ENCODE data around the gene BIVM. TPM values are rescaled to one million over a fixed set of nuclear protein-coding genes. Genes with fewer than 3 reads are reported as not detected.
"Not testable (repeated sequence)": the region's sequence is repeated elsewhere in the genome, so short reads cannot be mapped to it uniquely, and the experiment has no call there.

The BIVM gene
- total RNA-seq, 1 donor from 2014 or later, result 31.0 TPM

GRCh38 chr13:102779436-102780159, 19.3 kb upstream of the BIVM start:
- DNase-seq (no peak), ATAC-seq (ENCODE audit: poor library complexity) (no peak)
- intact Hi-C loops (cut with DNase I), result loop anchor here (10.0 kb wide), 1 partner anchor 65 kb away; the partner anchor contains the start of gene ERCC5

GRCh38 chr13:102780656-102781055, 18.3 kb upstream of the BIVM start:
- intact Hi-C loops (cut with DNase I), result not testable (repeated sequence)

GRCh38 chr13:102781591-102781990, 17.3 kb upstream of the BIVM start:
- intact Hi-C loops (cut with DNase I), result no loop called here
- DNase-seq (no peak), ATAC-seq (ENCODE audit: poor library complexity) (no peak)

More at GRCh38 chr13:102780656-102781055, 18.3 kb upstream of the BIVM start:
- not testable (repeated sequence) for DNase-seq; ATAC-seq (ENCODE audit: poor library complexity)

- peak; percentile 93 for ATAC-seq (ENCODE audit: poor library complexity)
- intact Hi-C loops (cut with DNase I), result no loop called here
Observed at GRCh38 chr13:102784483-102784882, 14.4 kb upstream of the BIVM start.

GRCh38 chr13:102788683-102789082, 10.2 kb upstream of the BIVM start:
- ATAC-seq (ENCODE audit: poor library complexity), result no peak
- DNase-seq, result no peak
- intact Hi-C loops (cut with DNase I), result no loop called here

More at GRCh38 chr13:102784483-102784882, 14.4 kb upstream of the BIVM start:
- DNase-seq, result no peak

- intact Hi-C loops (cut with DNase I), result no loop called here
- no peak for DNase-seq
- no peak for ATAC-seq (ENCODE audit: poor library complexity)
Observed at GRCh38 chr13:102792396-102792795, 6.5 kb upstream of the BIVM start.

GRCh38 chr13:102793611-102794355, 5.1 kb upstream of the BIVM start:
- no peak for DNase-seq
- ATAC-seq (ENCODE audit: poor library complexity), result no peak
- intact Hi-C loops (cut with DNase I), result no loop called here

GRCh38 chr13:102799426-102800144, 666 bp downstream of the BIVM start:
- intact Hi-C loops (cut with DNase I), result no loop called here
- ATAC-seq (ENCODE audit: poor library complexity), result peak; percentile 42
- DNase-seq, result peak; percentile 65

GRCh38 chr13:102800145-102801041, 1.5 kb downstream of the BIVM start:
- peak; percentile 90 for DNase-seq
- intact Hi-C loops (cut with DNase I), result no loop called here
- peak; percentile 90 for ATAC-seq (ENCODE audit: poor library complexity)

- ATAC-seq (ENCODE audit: poor library complexity) (no peak), DNase-seq (no peak)
- intact Hi-C loops (cut with DNase I), result no loop called here
Observed at GRCh38 chr13:102805680-102806079, 6.8 kb downstream of the BIVM start.

GRCh38 chr13:102807699-102808098, 8.8 kb downstream of the BIVM start:
- ATAC-seq (ENCODE audit: poor library complexity), result no peak
- intact Hi-C loops (cut with DNase I), result no loop called here
- DNase-seq, result no peak

- intact Hi-C loops (cut with DNase I), result no loop called here
- ATAC-seq (ENCODE audit: poor library complexity), result no peak
- no peak for DNase-seq
Observed at GRCh38 chr13:102812611-102813287, 13.8 kb downstream of the BIVM start.

GRCh38 chr13:102814025-102814607, 15.2 kb downstream of the BIVM start:
- intact Hi-C loops (cut with DNase I), result no loop called here
- ATAC-seq (ENCODE audit: poor library complexity) (no peak), DNase-seq (no peak)

- ATAC-seq (ENCODE audit: poor library complexity) (no peak), DNase-seq (no peak)
- intact Hi-C loops (cut with DNase I), result no loop called here
Observed at GRCh38 chr13:102814793-102815192, 15.9 kb downstream of the BIVM start.

GRCh38 chr13:102815788-102816187, 16.9 kb downstream of the BIVM start:
- DNase-seq (no peak), ATAC-seq (ENCODE audit: poor library complexity) (no peak)
- intact Hi-C loops (cut with DNase I), result no loop called here

- ATAC-seq (ENCODE audit: poor library complexity) (no peak), DNase-seq (no peak)
- intact Hi-C loops (cut with DNase I), result no loop called here
Observed at GRCh38 chr13:102816708-102817107, 17.8 kb downstream of the BIVM start.

- intact Hi-C loops (cut with DNase I), result no loop called here
- no peak for ATAC-seq (ENCODE audit: poor library complexity)
- DNase-seq, result no peak
Observed at GRCh38 chr13:102817241-102817640, 18.3 kb downstream of the BIVM start.

GRCh38 chr13:102817907-102818306, 19.0 kb downstream of the BIVM start:
- no peak for DNase-seq
- ATAC-seq (ENCODE audit: poor library complexity), result no peak
- intact Hi-C loops (cut with DNase I), result no loop called here
